ENCODE data around the gene RAPGEF5. TPM values are rescaled to one million over a fixed set of nuclear protein-coding genes. Genes with fewer than 3 reads are reported as not detected.

Gene RAPGEF5
- polyA plus RNA-seq, 1 donor (not counting 4 experiments of a cell fraction or from before 2014, with no cell fraction given), result 2.1 TPM

- FAIRE-seq (no peak), DNase-seq (ENCODE audit: low read depth, low spot score) (no peak)
- H3K36me3 ChIP-seq (ENCODE audit: control insufficient read depth in 2 of 2, extremely low read depth in 1 of 2, insufficient read depth in 2 of 2, low read length in 2 of 2), result peaks cover 0 to 5% of the 10 kb centered on the region in 2 experiments
- no peak overlapping the region for H3K27ac ChIP-seq (ENCODE audit: control insufficient read depth, insufficient read depth, low read length)
- no peak overlapping the region for H3K4me2 ChIP-seq (ENCODE audit: control insufficient read depth, extremely low read depth, insufficient read depth, low read depth, low read length)
- no peak overlapping the region for H3K9ac ChIP-seq (ENCODE audit: control insufficient read depth, extremely low read depth, insufficient read depth, low read length)
- H3K27me3 ChIP-seq (ENCODE audit: control insufficient read depth, extremely low read depth, insufficient read depth, low read length), result no peaks in the 10 kb centered on the region
- H3K4me3 ChIP-seq (ENCODE audit: control insufficient read depth in 2 of 3, extremely low read depth in 1 of 3, insufficient read depth in 2 of 3, low read depth in 1 of 3, low read length in 3 of 3), result no peak overlapping the region
- no peaks in the 10 kb centered on the region for H4K20me1 ChIP-seq (ENCODE audit: control insufficient read depth, extremely low read depth, insufficient read depth, low read length)
- H3K79me2 ChIP-seq (ENCODE audit: control insufficient read depth, insufficient read depth, low read length), result no peaks in the 10 kb centered on the region
- dilution Hi-C loops (cut with MboI; ENCODE audit: extremely low pct_ligation_motif_present, low sequenced_read_pairs), result no loop called here
- H3K4me1 ChIP-seq (ENCODE audit: control insufficient read depth, extremely low read depth, insufficient read depth, low read length), result no peaks in the 10 kb centered on the region
- TF ChIP-seq CTCF (optimal IDR thresholded peaks at IDR 0.05 in 1 of 3, IDR thresholded peaks at IDR 0.05 in 1 of 3, conservative IDR thresholded peaks at IDR 0.05 in 1 of 3; ENCODE audit: extremely low read depth in 1 of 3, insufficient read depth in 2 of 3, low read length in 3 of 3) (no peak), EZH2 (IDR thresholded peaks at IDR 0.05; ENCODE audit: low read length) (no peak)
- H3K9me1 ChIP-seq (ENCODE audit: control insufficient read depth, extremely low read depth, insufficient read depth, low read length), result no peaks in the 10 kb centered on the region
- H2AFZ ChIP-seq (ENCODE audit: control insufficient read depth, low read length), result no peak overlapping the region
- H3K9me3 ChIP-seq (ENCODE audit: control insufficient read depth, low read depth, low read length), result no peaks in the 10 kb centered on the region
Observed at GRCh38 chr7:22302193-22302592, 54.8 kb downstream of the RAPGEF5 start.

- H2AFZ ChIP-seq (ENCODE audit: control insufficient read depth, low read length), result no peak overlapping the region
- no peaks in the 10 kb centered on the region for H3K9me3 ChIP-seq (ENCODE audit: control insufficient read depth, low read depth, low read length)
- no peak overlapping the region for H3K4me2 ChIP-seq (ENCODE audit: control insufficient read depth, extremely low read depth, insufficient read depth, low read depth, low read length)
- FAIRE-seq (no peak), DNase-seq (ENCODE audit: low read depth, low spot score) (no peak)
- no peaks in the 10 kb centered on the region for H4K20me1 ChIP-seq (ENCODE audit: control insufficient read depth, extremely low read depth, insufficient read depth, low read length)
- H3K9me1 ChIP-seq (ENCODE audit: control insufficient read depth, extremely low read depth, insufficient read depth, low read length), result no peaks in the 10 kb centered on the region
- H3K27me3 ChIP-seq (ENCODE audit: control insufficient read depth, extremely low read depth, insufficient read depth, low read length), result no peaks in the 10 kb centered on the region
- H3K36me3 ChIP-seq (ENCODE audit: control insufficient read depth in 2 of 2, extremely low read depth in 1 of 2, insufficient read depth in 2 of 2, low read length in 2 of 2), result peaks cover 0 to 5% of the 10 kb centered on the region in 2 experiments
- dilution Hi-C loops (cut with MboI; ENCODE audit: extremely low pct_ligation_motif_present, low sequenced_read_pairs), result no loop called here
- TF ChIP-seq EZH2 (IDR thresholded peaks at IDR 0.05; ENCODE audit: low read length) (no peak), CTCF (optimal IDR thresholded peaks at IDR 0.05 in 1 of 3, IDR thresholded peaks at IDR 0.05 in 1 of 3, conservative IDR thresholded peaks at IDR 0.05 in 1 of 3; ENCODE audit: extremely low read depth in 1 of 3, insufficient read depth in 2 of 3, low read length in 3 of 3) (no peak)
- H3K4me1 ChIP-seq (ENCODE audit: control insufficient read depth, extremely low read depth, insufficient read depth, low read length), result no peaks in the 10 kb centered on the region
- no peak overlapping the region for H3K27ac ChIP-seq (ENCODE audit: control insufficient read depth, insufficient read depth, low read length)
- no peaks in the 10 kb centered on the region for H3K79me2 ChIP-seq (ENCODE audit: control insufficient read depth, insufficient read depth, low read length)
- H3K4me3 ChIP-seq (ENCODE audit: control insufficient read depth in 2 of 3, extremely low read depth in 1 of 3, insufficient read depth in 2 of 3, low read depth in 1 of 3, low read length in 3 of 3), result no peak overlapping the region
- no peak overlapping the region for H3K9ac ChIP-seq (ENCODE audit: control insufficient read depth, extremely low read depth, insufficient read depth, low read length)
Observed at GRCh38 chr7:22301790-22302189, 55.2 kb downstream of the RAPGEF5 start.

Measured in keratinocyte (primary cell).